ENCODE measurements around the gene NCAM1.

The NCAM1 gene

GRCh38 chr11:113247966-113248365, 286.7 kb downstream of the NCAM1 start:
- CTCF ChIA-PET, result interaction anchor here (1.3 to 1.4 kb wide), 2 partner anchors 9 to 42 kb away, joined by 4 to 9 read pairs; no protein-coding TSS in a partner anchor
- Mint-ChIP-seq H3K9me3 (no peaks in the 10 kb centered on the region), H3K36me3 (no peaks in the 10 kb centered on the region), H3K27me3 (peaks cover 35% of the 10 kb centered on the region), H3K4me3 (no peak overlapping the region), H3K4me1 (peaks cover 5% of the 10 kb centered on the region), H3K27ac (no peak overlapping the region)
- no peak for DNase-seq

GRCh38 chr11:113248702-113249490, 287.7 kb downstream of the NCAM1 start:
- Mint-ChIP-seq H3K9me3 (no peaks in the 10 kb centered on the region), H3K27me3 (peaks cover 26% of the 10 kb centered on the region), H3K36me3 (no peaks in the 10 kb centered on the region), H3K4me3 (no peak overlapping the region), H3K27ac (no peak overlapping the region), H3K4me1 (no peaks in the 10 kb centered on the region)
- no peak for DNase-seq
- CTCF ChIA-PET, result interaction anchor here (0.6 to 1.4 kb wide), 3 partner anchors 10 to 661 kb away, joined by 3 to 9 read pairs (median 4); no protein-coding TSS in a partner anchor

- Mint-ChIP-seq H3K4me1 (no peaks in the 10 kb centered on the region), H3K9me3 (no peaks in the 10 kb centered on the region), H3K4me3 (no peak overlapping the region), H3K27ac (no peak overlapping the region), H3K36me3 (no peaks in the 10 kb centered on the region), H3K27me3 (peaks cover 25% of the 10 kb centered on the region)
- no peak for DNase-seq
- CTCF ChIA-PET, result interaction anchor here (1.3 kb wide), 1 partner anchor 10 kb away, joined by 4 read pairs; no protein-coding TSS in a partner anchor
Observed at GRCh38 chr11:113249491-113249763, 288.2 kb downstream of the NCAM1 start.

- no peak for DNase-seq
- Mint-ChIP-seq H3K36me3 (no peaks in the 10 kb centered on the region), H3K27me3 (peaks cover 27% of the 10 kb centered on the region), H3K4me3 (no peak overlapping the region), H3K9me3 (no peaks in the 10 kb centered on the region), H3K4me1 (no peaks in the 10 kb centered on the region), H3K27ac (no peak overlapping the region)
- CTCF ChIA-PET, result no interaction called here
Observed at GRCh38 chr11:113249786-113250185, 288.6 kb downstream of the NCAM1 start.

- Mint-ChIP-seq H3K36me3 (no peaks in the 10 kb centered on the region), H3K9me3 (no peaks in the 10 kb centered on the region), H3K27ac (no peak overlapping the region), H3K27me3 (peaks cover 21% of the 10 kb centered on the region), H3K4me3 (no peak overlapping the region), H3K4me1 (no peaks in the 10 kb centered on the region)
- no peak for DNase-seq
- CTCF ChIA-PET, result no interaction called here
Observed at GRCh38 chr11:113251281-113251680, 290.1 kb downstream of the NCAM1 start.

GRCh38 chr11:113253406-113253805, 292.2 kb downstream of the NCAM1 start:
- DNase-seq, result no peak
- no peaks in the 10 kb centered on the region for H3K4me1 Mint-ChIP-seq
- no peaks in the 10 kb centered on the region for H3K36me3 Mint-ChIP-seq
- CTCF ChIA-PET, result no interaction called here
- H3K27me3 Mint-ChIP-seq, result peaks cover 9% of the 10 kb centered on the region
- H3K4me3 Mint-ChIP-seq, result no peak overlapping the region
- H3K27ac Mint-ChIP-seq, result no peak overlapping the region
- H3K9me3 Mint-ChIP-seq, result no peaks in the 10 kb centered on the region

- Mint-ChIP-seq H3K9me3 (no peaks in the 10 kb centered on the region), H3K27me3 (peaks cover 4% of the 10 kb centered on the region), H3K4me1 (no peaks in the 10 kb centered on the region), H3K27ac (no peak overlapping the region), H3K4me3 (no peak overlapping the region), H3K36me3 (no peaks in the 10 kb centered on the region)
- CTCF ChIA-PET, result no interaction called here
- no peak for DNase-seq
Observed at GRCh38 chr11:113255096-113255495, 293.9 kb downstream of the NCAM1 start.

GRCh38 chr11:113255741-113256140, 294.5 kb downstream of the NCAM1 start:
- DNase-seq, result no peak

GRCh38 chr11:113256431-113257202, 295.4 kb downstream of the NCAM1 start:
- Mint-ChIP-seq H3K27me3 (peaks cover 12% of the 10 kb centered on the region), H3K27ac (no peak overlapping the region), H3K9me3 (no peaks in the 10 kb centered on the region), H3K36me3 (no peaks in the 10 kb centered on the region), H3K4me3 (no peak overlapping the region), H3K4me1 (no peaks in the 10 kb centered on the region)
- no peak for DNase-seq
- CTCF ChIA-PET, result interaction anchor here (1.4 kb wide), 1 partner anchor 669 kb away, joined by 5 read pairs; no protein-coding TSS in a partner anchor

More at GRCh38 chr11:113255741-113256140, 294.5 kb downstream of the NCAM1 start:
- no peaks in the 10 kb centered on the region for H3K4me1 Mint-ChIP-seq
- no peaks in the 10 kb centered on the region for H3K36me3 Mint-ChIP-seq
- H3K27me3 Mint-ChIP-seq, result peaks cover 4% of the 10 kb centered on the region
- H3K9me3 Mint-ChIP-seq, result no peaks in the 10 kb centered on the region
- CTCF ChIA-PET, result no interaction called here
- H3K27ac Mint-ChIP-seq, result no peak overlapping the region
- H3K4me3 Mint-ChIP-seq, result no peak overlapping the region

- Mint-ChIP-seq H3K4me3 (no peak overlapping the region), H3K27me3 (peaks cover 11% of the 10 kb centered on the region), H3K4me1 (no peaks in the 10 kb centered on the region), H3K27ac (no peak overlapping the region), H3K9me3 (no peaks in the 10 kb centered on the region), H3K36me3 (no peaks in the 10 kb centered on the region)
- DNase-seq, result no peak
- CTCF ChIA-PET, result no interaction called here
Observed at GRCh38 chr11:113260096-113260425, 298.8 kb downstream of the NCAM1 start.

- H3K9me3 Mint-ChIP-seq, result no peaks in the 10 kb centered on the region
- peaks cover 11% of the 10 kb centered on the region for H3K27me3 Mint-ChIP-seq
- no peak overlapping the region for H3K4me3 Mint-ChIP-seq
- DNase-seq, result no peak
- no peaks in the 10 kb centered on the region for H3K4me1 Mint-ChIP-seq
- CTCF ChIA-PET, result no interaction called here
- H3K27ac Mint-ChIP-seq, result no peak overlapping the region
- no peaks in the 10 kb centered on the region for H3K36me3 Mint-ChIP-seq
Observed at GRCh38 chr11:113260541-113260940, 299.3 kb downstream of the NCAM1 start.

GRCh38 chr11:113261709-113262475, 300.7 kb downstream of the NCAM1 start:
- H3K36me3 Mint-ChIP-seq, result no peaks in the 10 kb centered on the region
- H3K4me3 Mint-ChIP-seq, result no peak overlapping the region
- H3K4me1 Mint-ChIP-seq, result no peaks in the 10 kb centered on the region
- CTCF ChIA-PET, result no interaction called here
- no peaks in the 10 kb centered on the region for H3K9me3 Mint-ChIP-seq
- H3K27ac Mint-ChIP-seq, result no peak overlapping the region
- no peak for DNase-seq
- peaks cover 13% of the 10 kb centered on the region for H3K27me3 Mint-ChIP-seq

- H3K9me3 Mint-ChIP-seq, result no peaks in the 10 kb centered on the region
- no peak overlapping the region for H3K4me3 Mint-ChIP-seq
- CTCF ChIA-PET, result no interaction called here
- H3K27ac Mint-ChIP-seq, result no peak overlapping the region
- H3K36me3 Mint-ChIP-seq, result no peaks in the 10 kb centered on the region
- DNase-seq, result no peak
- no peaks in the 10 kb centered on the region for H3K4me1 Mint-ChIP-seq
- H3K27me3 Mint-ChIP-seq, result peaks cover 19% of the 10 kb centered on the region
Observed at GRCh38 chr11:113262594-113262993, 301.4 kb downstream of the NCAM1 start.

GRCh38 chr11:113263458-113264259, 302.4 kb downstream of the NCAM1 start:
- no peak for DNase-seq
- no peak overlapping the region for H3K27ac Mint-ChIP-seq
- H3K36me3 Mint-ChIP-seq, result no peaks in the 10 kb centered on the region
- no peak overlapping the region for H3K4me3 Mint-ChIP-seq
- no peaks in the 10 kb centered on the region for H3K4me1 Mint-ChIP-seq
- H3K27me3 Mint-ChIP-seq, result peaks cover 19% of the 10 kb centered on the region
- H3K9me3 Mint-ChIP-seq, result no peaks in the 10 kb centered on the region
- CTCF ChIA-PET, result no interaction called here
